GM12865 (cell line): ENCODE measurements around the gene ZBTB20.

Experiments
- DNase-seq: peaks from one replicate; pipeline ENCODE4 v3.0.0; 2010; ENCODE audit warnings: low read depth
- H3K4me3 ChIP-seq: 2 replicates; pipeline ENCODE4 v1.5.1; 2011; ENCODE audit warnings: mild to moderate bottlenecking, low read depth, low read length, control low read depth
- CTCF ChIP-seq: IDR thresholded peaks from 2 replicates; pipeline ENCODE4 v1.5.1; 2011; ENCODE audit warnings: low read length, control low read depth, low read depth, inconsistent platforms; ENCODE audit not compliant: insufficient read depth; ENCODE audit errors: missing control alignments

Gene ZBTB20

DNA sequence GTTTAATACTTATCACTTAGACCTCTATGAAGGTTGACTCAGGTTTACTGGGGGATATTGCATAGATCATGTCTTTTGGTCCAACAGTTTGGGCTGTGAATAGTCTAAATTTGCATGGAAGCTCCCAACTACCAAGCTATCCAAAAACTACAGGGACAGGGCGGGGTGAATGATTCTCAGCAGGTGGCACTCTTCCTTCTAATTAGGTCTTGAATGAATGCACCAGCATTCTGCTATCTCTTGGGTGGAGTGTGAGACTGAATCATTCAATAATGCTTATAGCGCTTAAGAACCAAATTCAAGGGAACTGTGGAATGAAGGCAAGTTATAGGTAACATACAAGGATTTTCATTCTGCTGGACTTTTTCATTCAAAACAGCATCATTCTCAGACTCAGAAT lies 507.0 kb downstream of the ZBTB20 start:
- TF ChIP-seq CTCF, result no peak
- DNase-seq, result no peak
- H3K4me3 ChIP-seq, result no peak overlapping the region

GRCh38 chr3:114639171-114639570 lies 507.9 kb downstream of the ZBTB20 start:
- DNase-seq, result no peak
- TF ChIP-seq CTCF, result no peak
- H3K4me3 ChIP-seq, result no peak overlapping the region

GRCh38 chr3:114635878-114636277 lies 511.2 kb downstream of the ZBTB20 start:
- H3K4me3 ChIP-seq, result no peak overlapping the region
- no peak for TF ChIP-seq CTCF
- DNase-seq, result no peak

DNA sequence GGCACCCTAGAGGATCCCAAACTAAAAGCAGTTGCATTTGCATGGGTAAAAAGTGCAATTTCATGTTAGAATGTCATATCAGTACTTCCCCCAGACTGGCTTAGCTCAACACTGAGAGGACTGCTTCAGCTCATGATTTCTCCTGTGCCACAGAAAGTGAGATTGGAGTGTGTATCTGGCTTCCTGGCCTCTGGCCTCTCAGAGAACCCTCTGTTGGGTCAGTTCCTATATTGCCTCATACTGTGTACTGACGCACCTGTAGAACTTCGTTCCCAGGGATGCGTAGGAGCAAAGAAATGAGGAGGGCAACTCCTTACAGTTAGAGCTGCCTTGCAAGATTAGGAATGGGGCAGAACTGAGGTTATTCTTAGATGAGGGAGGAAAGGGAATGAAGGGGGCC lies 512.5 kb downstream of the ZBTB20 start:
- no peak overlapping the region for H3K4me3 ChIP-seq
- no peak for DNase-seq
- no peak for TF ChIP-seq CTCF

- no peak overlapping the region for H3K4me3 ChIP-seq
- no peak for DNase-seq
- no peak for TF ChIP-seq CTCF
Measured at GRCh38 chr3:114632757-114633424, 514.2 kb downstream of the ZBTB20 start.

DNA sequence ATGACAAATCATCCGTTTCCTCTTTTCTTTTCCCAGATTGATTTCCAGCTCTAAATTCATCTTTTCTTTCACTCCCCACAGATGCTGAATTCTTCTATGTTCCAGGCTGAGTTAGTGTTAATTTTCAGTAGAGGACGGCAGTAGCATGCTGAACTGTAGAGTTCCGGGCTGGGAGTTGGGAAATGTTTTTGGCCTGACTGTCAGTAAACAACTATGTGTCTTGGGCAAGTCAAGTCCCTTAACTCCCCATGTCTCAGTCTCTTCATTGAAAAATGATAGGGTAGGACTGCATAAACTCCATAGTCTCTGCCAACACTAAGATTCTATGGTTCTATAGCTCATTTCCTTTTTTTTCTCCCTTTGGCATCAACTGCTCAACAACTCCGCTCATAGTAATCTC lies 519.3 kb downstream of the ZBTB20 start:
- DNase-seq, result no peak
- TF ChIP-seq CTCF, result no peak
- no peak overlapping the region for H3K4me3 ChIP-seq

- DNase-seq, result no peak
- TF ChIP-seq CTCF, result no peak
- H3K4me3 ChIP-seq, result no peak overlapping the region
Measured at GRCh38 chr3:114626751-114627150, 520.3 kb downstream of the ZBTB20 start.
